ENCODE measurements around the gene ABHD1. TPM values are rescaled to one million over a fixed set of nuclear protein-coding genes. Genes with fewer than 3 reads are reported as not detected.
"Not testable (repeated sequence)": the region's sequence is repeated elsewhere in the genome, so short reads cannot be mapped to it uniquely, and the experiment has no call there.

ABHD1 gene
- 1 to 10 TPM in 1 of 2 donors, under 1 TPM in 1; 0.29 to 1.0 TPM for total RNA-seq
- polyA plus RNA-seq (2013, experiment 1 of 2), result 0.53 TPM
- 0.75 TPM for polyA plus RNA-seq (2013, experiment 2 of 2)
- long read RNA-seq, experiment 1, result 0 reads
- long read RNA-seq, experiment 2, partial matches to known transcripts, result 0 of 2 reads
- long read RNA-seq, experiment 2, other reads (novel, unspliced or antisense), result 1 of 2 reads
- long read RNA-seq, experiment 3, result 0 reads
- long read RNA-seq, experiment 4, result 0 reads

DNA sequence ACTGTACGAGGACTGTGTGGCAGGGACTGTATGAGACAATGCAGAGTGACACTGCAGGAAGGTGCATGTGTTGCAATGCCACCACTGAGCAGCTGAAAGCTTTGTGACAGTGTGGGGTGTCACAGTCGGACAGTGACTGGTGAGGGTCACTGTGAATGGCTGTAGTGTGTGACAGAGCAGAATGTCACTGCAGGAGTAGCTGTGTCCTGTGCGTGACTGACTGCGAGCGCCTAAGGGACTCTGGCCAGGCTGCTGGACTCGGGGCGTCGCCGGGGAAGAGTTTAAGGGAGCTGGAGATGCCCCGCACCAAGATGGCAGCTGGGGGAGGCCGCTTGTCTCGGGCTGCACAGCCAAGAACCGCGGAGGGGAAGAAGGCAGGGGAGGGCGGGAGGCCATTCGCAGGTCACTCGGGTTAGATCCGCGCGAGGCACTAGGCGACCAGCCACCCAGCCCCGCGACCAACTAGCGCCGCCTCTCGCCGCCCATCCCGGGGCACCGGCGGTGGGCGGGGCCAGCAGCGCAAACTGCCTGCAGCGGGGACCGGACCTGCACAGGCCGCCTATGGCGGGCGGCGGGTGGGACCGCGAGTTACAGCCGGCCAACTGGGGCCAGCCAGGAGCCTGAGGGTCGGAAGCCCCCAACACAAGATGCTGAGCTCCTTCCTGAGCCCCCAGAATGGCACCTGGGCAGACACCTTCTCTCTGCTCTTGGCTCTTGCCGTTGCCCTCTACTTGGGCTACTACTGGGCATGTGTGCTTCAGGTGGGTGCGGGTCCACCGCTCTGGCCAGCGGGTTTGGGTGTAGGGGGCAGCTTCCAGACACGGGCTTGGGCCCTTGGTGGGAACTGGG, at the start of gene ABHD1:
TSS of gene ABHD1 (plus strand) at position 514 of the 849 bp plus-strand sequence. CDS start at position 648, 134 bp downstream.
- TF ChIP-seq, protein P1, sequence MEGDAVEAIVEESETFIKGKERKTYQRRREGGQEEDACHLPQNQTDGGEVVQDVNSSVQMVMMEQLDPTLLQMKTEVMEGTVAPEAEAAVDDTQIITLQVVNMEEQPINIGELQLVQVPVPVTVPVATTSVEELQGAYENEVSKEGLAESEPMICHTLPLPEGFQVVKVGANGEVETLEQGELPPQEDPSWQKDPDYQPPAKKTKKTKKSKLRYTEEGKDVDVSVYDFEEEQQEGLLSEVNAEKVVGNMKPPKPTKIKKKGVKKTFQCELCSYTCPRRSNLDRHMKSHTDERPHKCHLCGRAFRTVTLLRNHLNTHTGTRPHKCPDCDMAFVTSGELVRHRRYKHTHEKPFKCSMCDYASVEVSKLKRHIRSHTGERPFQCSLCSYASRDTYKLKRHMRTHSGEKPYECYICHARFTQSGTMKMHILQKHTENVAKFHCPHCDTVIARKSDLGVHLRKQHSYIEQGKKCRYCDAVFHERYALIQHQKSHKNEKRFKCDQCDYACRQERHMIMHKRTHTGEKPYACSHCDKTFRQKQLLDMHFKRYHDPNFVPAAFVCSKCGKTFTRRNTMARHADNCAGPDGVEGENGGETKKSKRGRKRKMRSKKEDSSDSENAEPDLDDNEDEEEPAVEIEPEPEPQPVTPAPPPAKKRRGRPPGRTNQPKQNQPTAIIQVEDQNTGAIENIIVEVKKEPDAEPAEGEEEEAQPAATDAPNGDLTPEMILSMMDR (conservative IDR thresholded peaks at IDR 0.05), result no peak
- Mint-ChIP-seq H3K27me3 (ENCODE audit: insufficient read depth) (peaks cover 66% of the 10 kb centered on the region), H3K4me3 (peak within 1 kb of the TSS; percentile 66), H3K27ac (no peak within 1 kb of the TSS), H3K36me3 (ENCODE audit: low read depth) (no peaks in the 10 kb centered on the region), H3K4me1 (peaks cover 9% of the 10 kb centered on the region), H3K9me3 (peaks cover 3% of the 10 kb centered on the region)
- H3K27ac ChIP-seq (ENCODE audit: low read depth, low read length), result no peak within 1 kb of the TSS
- H3K4me1 ChIP-seq (ENCODE audit: control insufficient read depth, insufficient read depth, low read length), result no peaks in the 10 kb centered on the region
- H3K9me3 ChIP-seq (ENCODE audit: control insufficient read depth, low read length), result no peaks in the 10 kb centered on the region
- 11 to 15% methylated on average over 29 to 47 of the region's 47 CpGs for WGBS, 2 experiments (ENCODE audit: insufficient coverage in 1 of 2, insufficient read length in 1 of 2)
- DNase-seq, result peak; percentile 86
- H3K27me3 ChIP-seq (ENCODE audit: control insufficient read depth, insufficient read depth, low read length, poor library complexity, severe bottlenecking), result peaks cover 62% of the 10 kb centered on the region
- no peak within 1 kb of the TSS for H3K9ac ChIP-seq (ENCODE audit: extremely low read depth, low read length, poor library complexity, severe bottlenecking)
- peak within 1 kb of the TSS; percentile 74 for H3K4me3 ChIP-seq (ENCODE audit: low read length)
- H3K36me3 ChIP-seq (ENCODE audit: control insufficient read depth, insufficient read depth, low read length), result no peaks in the 10 kb centered on the region

DNA sequence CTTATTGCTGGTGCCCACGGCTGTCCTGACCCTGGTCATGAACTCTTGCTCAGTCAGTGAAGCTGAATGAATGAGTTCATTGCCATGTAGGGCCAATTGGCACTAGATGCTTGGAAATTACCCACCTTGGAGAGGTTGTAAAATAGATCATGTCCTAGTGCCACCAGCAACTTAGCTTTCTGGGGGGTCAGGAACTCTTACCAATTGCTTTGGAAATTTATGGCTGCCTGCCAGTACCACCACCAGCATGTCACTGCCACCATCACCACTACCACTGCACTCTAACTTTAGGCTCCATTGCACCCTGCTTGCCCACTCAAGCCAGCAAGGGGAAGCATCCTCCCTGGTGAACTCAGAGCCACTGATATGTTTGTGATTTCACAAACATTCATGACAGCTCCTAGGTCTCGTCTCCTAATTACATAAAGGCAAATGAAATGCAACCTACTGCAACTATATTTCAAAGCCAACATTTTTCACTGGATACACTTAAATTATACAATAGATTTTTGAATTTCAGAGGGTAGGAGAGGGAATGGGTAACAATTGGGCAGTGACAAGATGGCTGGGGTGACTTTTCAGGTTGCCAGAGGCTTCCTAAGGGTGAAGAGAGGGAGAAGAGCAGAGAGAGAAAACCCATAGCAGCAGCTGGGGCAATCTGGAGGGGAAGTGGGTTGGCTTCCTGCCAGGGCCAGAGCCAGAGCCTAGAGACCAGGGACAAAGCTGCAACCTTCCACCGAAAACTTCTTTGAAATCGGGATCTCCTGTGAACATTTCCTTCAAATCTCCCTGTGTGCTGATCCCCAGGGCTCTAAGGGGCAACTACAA, 48.7 kb upstream of the ABHD1 start:
- DNase-seq, result no peak
- Histone ChIP-seq H3K9me3 (ENCODE audit: control insufficient read depth, low read length) (no peaks in the 10 kb centered on the region), H3K9ac (ENCODE audit: extremely low read depth, low read length, poor library complexity, severe bottlenecking) (no peak overlapping the region), H3K27ac (ENCODE audit: low read depth, low read length) (no peak overlapping the region), H3K27me3 (ENCODE audit: control insufficient read depth, insufficient read depth, low read length, poor library complexity, severe bottlenecking) (no peaks in the 10 kb centered on the region), H3K36me3 (ENCODE audit: control insufficient read depth, insufficient read depth, low read length) (peaks cover 3% of the 10 kb centered on the region), H3K4me3 (ENCODE audit: low read length) (no peak overlapping the region), H3K4me1 (ENCODE audit: control insufficient read depth, insufficient read depth, low read length) (peaks cover 7% of the 10 kb centered on the region)
- no peak overlapping the region for H3K27ac Mint-ChIP-seq
- WGBS, 2 experiments (ENCODE audit: insufficient coverage in 1 of 2, insufficient read length in 1 of 2), result 93 to 94% methylated on average over 2 to 4 of the region's 4 CpGs
- H3K4me3 Mint-ChIP-seq, result no peak overlapping the region
- no peaks in the 10 kb centered on the region for H3K9me3 Mint-ChIP-seq
- peaks cover 7% of the 10 kb centered on the region for H3K27me3 Mint-ChIP-seq (ENCODE audit: insufficient read depth)
- H3K36me3 Mint-ChIP-seq (ENCODE audit: low read depth), result peaks cover 3% of the 10 kb centered on the region
- TF ChIP-seq, protein P1 (conservative IDR thresholded peaks at IDR 0.05), result no peak
- H3K4me1 Mint-ChIP-seq, result peaks cover 24% of the 10 kb centered on the region

DNA sequence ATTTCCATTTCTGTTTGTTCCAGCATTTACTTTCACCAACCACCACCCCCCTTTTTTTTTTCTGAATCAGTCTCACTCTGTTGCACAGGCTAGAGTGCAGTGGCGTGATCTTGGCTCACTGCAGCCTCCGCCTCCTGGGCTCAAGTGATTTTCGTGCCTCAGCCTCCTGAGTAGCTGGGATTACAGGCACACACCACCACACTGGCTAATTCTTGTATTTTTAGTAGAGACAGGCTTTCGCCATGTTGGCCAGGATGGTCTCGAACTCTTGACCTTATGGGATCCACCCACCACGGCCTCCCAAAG, 48.1 kb upstream of the ABHD1 start:
- not testable (repeated sequence) for H3K27me3 ChIP-seq (ENCODE audit: control insufficient read depth, insufficient read depth, low read length, poor library complexity, severe bottlenecking); H3K4me1 ChIP-seq (ENCODE audit: control insufficient read depth, insufficient read depth, low read length); H3K27me3 Mint-ChIP-seq (ENCODE audit: insufficient read depth); H3K9ac ChIP-seq (ENCODE audit: extremely low read depth, low read length, poor library complexity, severe bottlenecking); H3K9me3 ChIP-seq (ENCODE audit: control insufficient read depth, low read length); H3K27ac ChIP-seq (ENCODE audit: low read depth, low read length); DNase-seq; H3K27ac Mint-ChIP-seq; H3K36me3 ChIP-seq (ENCODE audit: control insufficient read depth, insufficient read depth, low read length); H3K4me3 ChIP-seq (ENCODE audit: low read length); H3K4me3 Mint-ChIP-seq; H3K9me3 Mint-ChIP-seq; H3K36me3 Mint-ChIP-seq (ENCODE audit: low read depth)
- WGBS, 2 experiments (ENCODE audit: insufficient coverage in 1 of 2, insufficient read length in 1 of 2), result 69 to 89% methylated on average over 6 of the region's 6 CpGs
- peaks cover 22% of the 10 kb centered on the region for H3K4me1 Mint-ChIP-seq

All from endodermal cell (in vitro differentiated cells).